DND-41 (cell line): ENCODE data around the gene MCTP1.

Source experiments
- EZH2 ChIP-seq: IDR thresholded peaks from 3 replicates; pipeline ENCODE4 v1.6.1; 2012; ENCODE audit warnings: borderline replicate concordance, low read depth, mild to moderate bottlenecking, moderate library complexity, low read length, inconsistent platforms; ENCODE audit not compliant: severe bottlenecking
- TF ChIP-seq, protein P1 (sequence below): IDR thresholded peaks from 2 replicates; pipeline ENCODE4 v1.5.1; 2012; ENCODE audit warnings: borderline replicate concordance, low read length, moderate library complexity, mild to moderate bottlenecking; ENCODE audit not compliant: poor library complexity, severe bottlenecking; ENCODE audit errors: extremely low read depth

DNA sequence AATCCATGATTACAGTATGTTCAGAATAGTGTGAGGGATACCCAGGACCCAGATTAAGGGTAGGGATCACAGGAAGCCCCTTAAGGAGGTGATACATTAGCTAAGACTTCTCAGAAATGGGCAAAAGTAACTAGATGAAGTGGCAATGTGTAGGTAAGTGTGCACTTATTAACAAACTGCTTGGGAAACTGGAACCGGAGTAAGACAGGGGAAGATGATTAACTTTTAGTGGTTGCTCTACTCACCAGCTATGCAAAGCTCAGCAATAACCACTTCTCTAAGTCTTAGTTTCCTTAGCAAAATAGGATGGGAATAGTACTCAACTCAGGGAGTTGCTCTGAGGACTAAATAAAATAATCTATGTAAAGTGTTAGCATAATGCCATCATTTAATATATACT, 182.2 kb downstream of the MCTP1 start:
- TF ChIP-seq, protein P1, sequence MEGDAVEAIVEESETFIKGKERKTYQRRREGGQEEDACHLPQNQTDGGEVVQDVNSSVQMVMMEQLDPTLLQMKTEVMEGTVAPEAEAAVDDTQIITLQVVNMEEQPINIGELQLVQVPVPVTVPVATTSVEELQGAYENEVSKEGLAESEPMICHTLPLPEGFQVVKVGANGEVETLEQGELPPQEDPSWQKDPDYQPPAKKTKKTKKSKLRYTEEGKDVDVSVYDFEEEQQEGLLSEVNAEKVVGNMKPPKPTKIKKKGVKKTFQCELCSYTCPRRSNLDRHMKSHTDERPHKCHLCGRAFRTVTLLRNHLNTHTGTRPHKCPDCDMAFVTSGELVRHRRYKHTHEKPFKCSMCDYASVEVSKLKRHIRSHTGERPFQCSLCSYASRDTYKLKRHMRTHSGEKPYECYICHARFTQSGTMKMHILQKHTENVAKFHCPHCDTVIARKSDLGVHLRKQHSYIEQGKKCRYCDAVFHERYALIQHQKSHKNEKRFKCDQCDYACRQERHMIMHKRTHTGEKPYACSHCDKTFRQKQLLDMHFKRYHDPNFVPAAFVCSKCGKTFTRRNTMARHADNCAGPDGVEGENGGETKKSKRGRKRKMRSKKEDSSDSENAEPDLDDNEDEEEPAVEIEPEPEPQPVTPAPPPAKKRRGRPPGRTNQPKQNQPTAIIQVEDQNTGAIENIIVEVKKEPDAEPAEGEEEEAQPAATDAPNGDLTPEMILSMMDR: no peak
- no peak for TF ChIP-seq EZH2
